IPS DF 6.9 (cell line): ENCODE measurements around the gene SERPINE3.

Experiments
- DNase-seq: peaks from one replicate; pipeline ENCODE4 v3.0.0-alpha.2; 2013; ENCODE audit warnings: low read depth, low spot score
- H3K27ac ChIP-seq: one replicate; pipeline ENCODE4 v1.5.1; 2013; ENCODE audit warnings: low read length, control low read depth
- H3K27me3 ChIP-seq: 2 replicates; pipeline ENCODE4 v1.6.1; 2013; ENCODE audit warnings: mild to moderate bottlenecking, low read length; ENCODE audit not compliant: control insufficient read depth, insufficient read depth
- H3K36me3 ChIP-seq: 2 replicates; pipeline ENCODE4 v1.6.1; 2013; ENCODE audit warnings: low read length; ENCODE audit not compliant: control insufficient read depth, insufficient read depth
- H3K4me1 ChIP-seq: 2 replicates; pipeline ENCODE4 v1.6.1; 2013; ENCODE audit warnings: low read length; ENCODE audit not compliant: control insufficient read depth, insufficient read depth
- H3K4me3 ChIP-seq: 2 replicates; pipeline ENCODE4 v1.5.1; 2013; ENCODE audit warnings: mild to moderate bottlenecking, low read length
- H3K9me3 ChIP-seq: 2 replicates; pipeline ENCODE4 v1.6.1; 2013; ENCODE audit warnings: low read length, inconsistent platforms; ENCODE audit not compliant: control insufficient read depth, insufficient read depth
- whole genome bisulfite sequencing: extraction: QIAGEN DNeasy Blood & Tissue Kit; methylation state at CpG from one replicate; pipeline ENCODE4 v1.1.7; 2013; ENCODE audit warnings: mixed read lengths, missing lambda C conversion rate; ENCODE audit not compliant: insufficient read length, insufficient coverage; 5-methylcytosine and 5-hydroxymethylcytosine counted together

Gene SERPINE3

DNA sequence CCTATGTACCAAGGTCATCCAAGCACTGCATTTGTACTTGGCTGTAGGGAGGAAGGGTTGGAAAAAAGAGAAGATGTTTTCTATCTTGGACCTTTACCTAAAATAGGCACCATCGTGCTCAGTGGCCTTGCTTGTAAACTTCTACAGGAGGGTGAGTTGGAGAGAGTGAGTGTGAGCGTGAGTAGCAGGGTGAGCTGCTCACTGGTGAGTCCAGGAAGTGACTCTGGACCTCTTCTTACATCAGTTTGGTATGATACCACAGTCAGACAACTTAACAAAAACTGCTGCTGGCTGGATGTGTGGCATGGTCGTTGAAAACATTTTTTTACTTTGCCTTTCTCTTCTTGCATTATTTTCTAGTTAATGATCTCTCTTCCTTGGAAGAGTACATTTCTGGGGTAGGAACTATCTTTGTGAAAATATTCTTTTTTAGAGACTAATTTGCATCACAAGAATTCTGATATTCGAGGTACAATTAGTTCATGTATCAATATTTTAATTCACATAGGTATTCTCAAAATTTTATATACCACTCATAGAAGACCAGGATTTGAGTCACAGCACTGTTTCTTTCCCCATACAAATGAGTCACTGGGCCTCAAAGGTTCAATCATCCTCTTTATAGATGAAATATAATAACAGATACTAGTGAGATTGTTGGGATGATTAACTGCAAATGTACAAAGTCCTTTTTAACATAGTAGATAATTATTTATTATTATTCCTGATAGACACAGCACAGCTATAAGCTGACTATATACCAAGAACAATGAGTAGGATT is 651 bp downstream of the SERPINE3 start:
- H3K36me3 ChIP-seq = no peaks in the 10 kb centered on the region
- no peak overlapping the region for H3K4me3 ChIP-seq
- H3K27me3 ChIP-seq = no peaks in the 10 kb centered on the region
- H3K27ac ChIP-seq = no peak overlapping the region
- H3K4me1 ChIP-seq = peaks cover 3% of the 10 kb centered on the region
- WGBS = no CpG with 5 or more reads among the region's 4 CpGs
- DNase-seq = no peak
- no peaks in the 10 kb centered on the region for H3K9me3 ChIP-seq

DNA sequence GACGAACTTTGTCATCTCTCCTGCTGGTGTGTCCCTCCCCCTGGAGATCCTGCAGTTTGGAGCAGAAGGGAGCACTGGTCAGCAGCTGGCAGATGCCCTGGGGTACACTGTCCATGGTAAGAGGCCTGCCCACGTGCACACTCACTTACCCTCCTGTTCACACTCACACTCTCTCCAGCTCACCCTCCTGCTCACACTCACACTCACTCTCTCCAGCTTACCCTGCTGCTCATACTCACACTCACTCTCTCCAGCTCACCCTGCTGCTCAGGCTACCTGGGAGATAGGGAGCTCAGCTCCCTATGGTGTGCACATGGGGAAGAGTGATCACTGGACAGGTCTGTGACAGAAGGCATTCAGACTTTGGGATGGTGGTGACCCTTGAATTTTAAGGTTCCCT is 1.7 kb downstream of the SERPINE3 start:
- no peaks in the 10 kb centered on the region for H3K27me3 ChIP-seq
- no peaks in the 10 kb centered on the region for H3K36me3 ChIP-seq
- no peaks in the 10 kb centered on the region for H3K9me3 ChIP-seq
- H3K4me3 ChIP-seq = no peak overlapping the region
- H3K27ac ChIP-seq = no peak overlapping the region
- no CpG with 5 or more reads among the region's 2 CpGs for WGBS
- H3K4me1 ChIP-seq = peaks cover 3% of the 10 kb centered on the region
- no peak for DNase-seq

- Histone ChIP-seq H3K36me3 (no peaks in the 10 kb centered on the region), H3K9me3 (no peaks in the 10 kb centered on the region), H3K4me3 (no peak overlapping the region), H3K4me1 (peaks cover 3% of the 10 kb centered on the region), H3K27ac (no peak overlapping the region), H3K27me3 (no peaks in the 10 kb centered on the region)
- no CpG with 5 or more reads among the region's 4 CpGs for WGBS
- no peak for DNase-seq
Observed at GRCh38 chr13:51341791-51342190, 2.3 kb downstream of the SERPINE3 start.

GRCh38 chr13:51342706-51343105 is 3.2 kb downstream of the SERPINE3 start:
- no CpG with 5 or more reads among the region's 4 CpGs for WGBS
- H3K27me3 ChIP-seq = no peaks in the 10 kb centered on the region

DNA sequence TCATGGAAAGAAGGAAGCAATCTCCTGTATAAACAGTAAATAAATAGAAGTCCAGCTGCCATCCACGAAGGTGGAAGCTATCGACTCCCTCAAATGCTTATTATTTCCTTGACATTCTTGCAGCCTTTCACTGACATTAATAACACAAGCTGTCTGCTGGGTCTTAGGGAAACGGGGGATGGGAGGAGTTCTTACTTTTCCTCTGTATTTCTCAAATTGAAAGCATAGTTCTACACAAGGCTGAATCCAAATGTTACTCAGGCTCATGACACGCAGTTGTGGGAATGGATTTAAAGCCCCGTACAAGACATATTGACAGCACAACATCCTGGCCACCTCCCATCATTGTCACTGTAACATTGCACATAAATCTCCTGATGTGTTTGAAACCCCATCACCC is 4.0 kb downstream of the SERPINE3 start:
- Histone ChIP-seq H3K36me3 (no peaks in the 10 kb centered on the region), H3K9me3 (no peaks in the 10 kb centered on the region), H3K4me3 (no peak overlapping the region), H3K4me1 (peaks cover 3% of the 10 kb centered on the region), H3K27me3 (no peaks in the 10 kb centered on the region), H3K27ac (no peak overlapping the region)
- DNase-seq = no peak
- no CpG with 5 or more reads among the region's 5 CpGs for WGBS

More at GRCh38 chr13:51342706-51343105, 3.2 kb downstream of the SERPINE3 start:
- no peak for DNase-seq
- no peaks in the 10 kb centered on the region for H3K36me3 ChIP-seq
- H3K4me3 ChIP-seq = no peak overlapping the region
- peaks cover 3% of the 10 kb centered on the region for H3K4me1 ChIP-seq
- H3K27ac ChIP-seq = no peak overlapping the region
- H3K9me3 ChIP-seq = no peaks in the 10 kb centered on the region

DNA sequence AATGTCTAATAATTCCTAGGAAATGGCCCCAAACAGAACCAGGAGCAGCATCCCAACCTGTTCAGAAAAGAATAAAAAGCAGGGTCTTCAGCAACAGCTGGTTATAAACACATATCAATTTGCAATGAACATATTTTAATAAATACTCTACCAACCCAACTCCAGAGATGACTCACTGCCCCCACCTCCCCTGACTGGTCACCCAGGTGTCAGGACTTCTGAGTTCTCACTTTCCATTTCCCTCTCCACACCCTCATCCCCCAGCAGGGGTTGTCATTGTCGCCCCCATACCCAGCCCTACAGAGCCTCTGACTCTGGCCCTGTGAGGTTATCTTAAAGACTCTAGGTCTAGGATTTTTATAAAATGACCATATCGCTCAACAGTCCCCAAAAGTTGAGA is 6.9 kb downstream of the SERPINE3 start:
- Histone ChIP-seq H3K4me3 (no peak overlapping the region), H3K9me3 (no peaks in the 10 kb centered on the region), H3K27ac (no peak overlapping the region), H3K36me3 (no peaks in the 10 kb centered on the region), H3K27me3 (no peaks in the 10 kb centered on the region), H3K4me1 (peaks cover 2% of the 10 kb centered on the region)
- no peak for DNase-seq
- no CpG with 5 or more reads among the region's 2 CpGs for WGBS

DNA sequence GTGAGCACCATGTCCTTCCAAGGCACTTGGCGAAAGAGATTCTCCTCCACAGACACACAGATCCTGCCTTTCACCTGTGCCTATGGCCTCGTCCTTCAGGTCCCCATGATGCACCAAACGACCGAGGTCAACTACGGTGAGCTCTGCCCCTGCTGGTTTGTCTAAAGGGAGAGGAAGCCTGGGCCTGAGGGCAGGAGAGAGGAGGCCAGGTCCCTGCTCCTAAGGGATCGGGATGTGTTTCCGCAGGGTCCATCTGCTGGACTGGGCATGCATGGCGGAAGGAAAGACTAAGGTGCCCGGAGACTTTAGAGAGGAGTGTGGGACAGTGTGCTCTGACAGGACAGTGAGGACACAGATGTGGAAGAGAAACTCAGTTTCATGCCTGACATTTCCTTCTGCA is 7.6 kb downstream of the SERPINE3 start:
- H3K27me3 ChIP-seq = no peaks in the 10 kb centered on the region
- no peaks in the 10 kb centered on the region for H3K9me3 ChIP-seq
- WGBS = no CpG with 5 or more reads among the region's 9 CpGs
- no peak overlapping the region for H3K27ac ChIP-seq
- peaks cover 2% of the 10 kb centered on the region for H3K4me1 ChIP-seq
- DNase-seq = no peak
- no peaks in the 10 kb centered on the region for H3K36me3 ChIP-seq
- no peak overlapping the region for H3K4me3 ChIP-seq

DNA sequence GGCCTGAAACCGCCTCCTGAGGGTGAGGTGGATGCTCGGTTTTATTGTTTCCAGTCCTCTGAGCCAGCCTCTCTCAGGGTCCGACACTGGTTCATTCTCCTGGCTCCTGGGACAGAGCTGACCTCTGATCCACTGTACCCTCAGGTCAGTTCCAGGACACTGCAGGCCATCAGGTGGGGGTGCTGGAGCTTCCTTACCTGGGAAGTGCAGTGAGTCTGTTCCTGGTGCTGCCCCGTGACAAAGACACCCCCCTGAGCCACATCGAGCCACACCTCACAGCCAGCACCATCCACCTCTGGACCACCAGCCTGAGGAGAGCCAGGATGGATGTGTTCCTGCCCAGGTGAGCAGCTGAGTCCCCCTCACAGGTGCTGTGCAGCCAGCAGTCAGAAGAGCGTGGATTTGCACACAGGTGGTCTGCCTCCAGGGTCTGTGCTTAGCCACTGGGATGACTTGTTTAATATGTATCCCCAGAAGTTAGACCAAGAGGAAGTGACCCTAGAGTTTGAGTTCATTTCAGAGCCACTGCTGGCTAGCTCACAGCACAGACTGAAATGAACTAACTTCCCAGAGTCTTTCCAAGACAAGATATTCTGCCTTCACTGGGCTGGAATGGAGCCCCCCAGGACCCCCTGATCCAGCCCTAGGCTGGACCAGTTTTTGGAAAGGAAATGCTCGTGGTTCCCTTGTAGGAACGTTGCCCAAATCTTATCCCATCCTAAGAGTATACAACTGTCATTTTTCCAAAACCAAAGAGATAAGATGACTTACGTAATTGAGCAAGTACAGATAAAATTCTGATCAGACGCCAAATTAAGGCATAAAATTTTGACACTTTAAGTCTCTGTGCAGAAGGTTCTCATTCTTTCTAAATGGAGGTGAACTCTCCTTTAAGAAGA is 8.8 kb downstream of the SERPINE3 start:
- Histone ChIP-seq H3K4me1 (no peaks in the 10 kb centered on the region; the same call in 1 of the 2 replicates), H3K27ac (no peak overlapping the region), H3K27me3 (no peaks in the 10 kb centered on the region), H3K36me3 (no peaks in the 10 kb centered on the region), H3K9me3 (no peaks in the 10 kb centered on the region), H3K4me3 (no peak overlapping the region)
- DNase-seq = no peak
- no CpG with 5 or more reads among the region's 10 CpGs for WGBS

DNA sequence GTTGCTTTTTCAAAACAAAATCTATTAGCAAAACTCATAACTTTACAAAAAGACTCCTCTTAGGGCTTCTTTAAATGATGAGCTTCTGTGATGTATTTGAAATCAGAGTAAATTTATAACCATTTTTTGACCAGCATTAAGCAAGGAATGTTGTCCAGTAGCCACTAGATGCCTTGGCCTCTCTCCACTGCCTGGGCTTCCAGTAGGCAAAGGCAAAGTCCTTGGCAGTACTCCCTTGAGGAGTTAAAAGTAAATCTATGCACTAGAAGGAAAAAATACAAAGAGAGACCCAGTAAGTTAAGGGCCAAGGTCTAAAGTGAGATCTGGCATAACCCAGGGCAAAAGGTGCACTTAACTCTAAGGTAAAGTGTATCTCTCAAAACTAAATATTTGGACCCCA is 9.5 kb downstream of the SERPINE3 start:
- Histone ChIP-seq H3K36me3 (no peaks in the 10 kb centered on the region), H3K4me1 (no peaks in the 10 kb centered on the region; the same call in 1 of the 2 replicates), H3K27ac (no peak overlapping the region), H3K27me3 (no peaks in the 10 kb centered on the region), H3K4me3 (no peak overlapping the region), H3K9me3 (no peaks in the 10 kb centered on the region)
- DNase-seq = no peak

DNA sequence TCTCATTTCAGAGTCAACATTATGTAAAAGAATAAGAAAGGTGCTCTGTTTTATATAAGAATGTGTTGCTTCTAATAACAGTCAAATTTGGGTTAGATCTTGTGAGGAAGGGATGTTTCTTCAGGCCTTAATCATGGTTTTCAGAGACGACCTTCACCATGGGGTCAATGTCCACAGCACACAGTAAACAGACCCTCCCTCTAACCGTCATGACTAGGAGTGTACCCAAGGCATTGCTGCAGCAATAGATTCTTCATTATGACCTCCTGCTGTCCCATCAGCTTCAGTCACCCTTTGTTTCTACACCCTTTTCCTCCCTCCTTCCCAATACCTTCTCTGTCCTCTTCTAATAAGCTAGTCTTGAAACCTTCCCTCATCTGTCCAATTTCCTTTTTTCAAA is 15.7 kb downstream of the SERPINE3 start:
- WGBS = no CpG with 5 or more reads among the region's 2 CpGs
- Histone ChIP-seq H3K27ac (no peak overlapping the region), H3K4me1 (no peaks in the 10 kb centered on the region)

More for the DNA sequence above, 15.7 kb downstream of the SERPINE3 start:
- Histone ChIP-seq H3K27me3 (no peaks in the 10 kb centered on the region), H3K4me3 (no peak overlapping the region), H3K36me3 (no peaks in the 10 kb centered on the region), H3K9me3 (no peaks in the 10 kb centered on the region)
- DNase-seq = no peak
